Measurements from ENCODE around the gene SMC1B.
"Not testable (repeated sequence)": the region's sequence is repeated elsewhere in the genome, so short reads cannot be mapped to it uniquely, and the experiment has no call there.

SMC1B gene

DNA sequence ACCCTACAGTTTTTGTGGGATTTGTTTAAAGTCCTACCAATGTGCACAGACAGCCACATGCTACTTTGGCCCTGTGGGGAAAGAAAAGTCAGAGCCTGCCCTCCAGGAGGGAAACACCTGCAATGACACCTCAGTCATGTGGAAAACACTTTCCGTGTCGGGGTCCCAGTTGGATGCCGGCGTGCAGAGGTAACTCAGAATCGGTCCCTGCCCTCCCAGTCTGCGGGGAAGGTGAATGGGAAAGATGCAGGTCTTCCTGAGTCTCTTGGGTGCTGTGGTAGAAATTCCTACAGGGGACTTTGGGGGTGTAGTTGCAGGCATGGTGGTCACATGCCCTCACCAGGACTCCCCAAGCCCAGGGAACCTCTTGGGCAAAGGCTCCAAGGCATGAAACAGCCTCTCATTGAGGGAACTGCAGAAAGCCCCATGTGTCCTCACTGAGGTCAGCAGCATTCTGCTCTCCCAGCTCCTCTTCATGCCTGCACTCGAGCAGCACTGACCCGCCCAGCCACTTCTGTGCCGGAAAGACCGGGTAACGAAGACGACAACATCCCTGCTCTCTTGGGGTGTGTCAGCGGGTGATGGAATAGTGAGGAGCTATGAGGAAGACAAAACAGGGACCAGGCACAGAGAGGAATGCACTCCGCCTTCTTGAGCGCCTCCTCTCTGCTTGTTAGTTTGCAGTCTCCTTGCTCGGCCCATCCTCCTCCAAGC, 4.8 kb upstream of the SMC1B start:
- no peak for DNase-seq

DNA sequence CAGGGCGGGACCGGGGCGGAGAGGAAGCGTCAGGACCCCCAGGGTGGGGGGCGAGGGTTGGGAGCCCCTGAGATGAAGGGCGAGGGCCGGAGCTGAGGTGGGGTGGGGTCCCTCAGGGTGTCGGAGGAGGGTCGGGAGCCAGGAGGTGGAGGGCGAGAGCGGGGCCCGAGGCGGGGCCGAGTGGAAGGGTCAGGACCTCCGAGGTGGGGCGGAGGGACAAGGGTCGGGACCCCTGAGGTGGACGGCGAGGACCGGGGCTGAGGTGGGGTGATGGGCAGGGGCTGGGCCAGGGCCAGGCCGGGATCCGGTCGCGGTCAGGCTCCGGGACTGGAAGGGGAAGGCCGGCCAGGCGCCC, 409 bp downstream of the SMC1B start:
- no peak for DNase-seq

DNA sequence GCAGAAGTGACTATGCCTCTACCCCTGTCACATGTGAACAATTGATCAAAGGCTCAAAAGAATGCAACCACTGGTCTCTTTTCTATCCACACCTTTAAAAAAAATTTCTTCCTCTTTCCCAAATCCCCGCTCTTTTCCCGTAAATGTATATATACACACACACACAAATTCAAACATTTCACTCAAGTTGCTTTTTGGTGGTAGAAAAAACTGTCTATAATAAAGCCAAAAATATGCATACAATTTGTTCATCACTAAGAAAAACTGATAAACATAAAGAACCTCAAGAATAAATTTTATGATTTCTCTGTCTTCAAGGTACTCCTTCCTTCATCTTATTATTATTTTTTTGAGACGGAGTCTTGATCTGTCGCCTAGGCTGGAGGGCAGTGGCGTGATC, 5.6 kb downstream of the SMC1B start:
- no peak for DNase-seq

DNA sequence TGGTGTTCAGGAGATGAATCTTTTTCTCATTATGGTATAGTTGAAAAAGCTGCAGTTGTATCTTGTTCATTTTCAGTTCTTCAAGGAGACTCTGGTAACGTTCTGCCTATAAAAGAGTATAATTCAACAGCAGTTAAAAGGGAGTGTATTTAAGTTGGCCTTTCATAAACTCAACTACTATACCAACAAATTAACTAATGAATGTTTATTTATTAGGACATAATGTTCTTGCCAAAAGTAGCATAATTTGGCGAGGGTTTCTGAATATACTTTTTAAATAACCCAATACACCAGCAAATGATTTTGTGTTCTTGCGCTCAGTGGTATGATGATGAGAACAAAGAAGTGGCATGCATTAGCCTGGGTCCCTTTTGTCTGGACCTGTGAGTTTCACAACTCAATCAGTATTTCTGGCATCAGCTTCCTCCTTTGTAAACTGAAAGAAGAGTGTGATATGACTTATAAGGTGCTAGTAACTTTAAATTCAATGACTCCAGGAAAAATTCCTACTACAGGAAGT, 10.9 kb downstream of the SMC1B start:
- no peak for DNase-seq

DNA sequence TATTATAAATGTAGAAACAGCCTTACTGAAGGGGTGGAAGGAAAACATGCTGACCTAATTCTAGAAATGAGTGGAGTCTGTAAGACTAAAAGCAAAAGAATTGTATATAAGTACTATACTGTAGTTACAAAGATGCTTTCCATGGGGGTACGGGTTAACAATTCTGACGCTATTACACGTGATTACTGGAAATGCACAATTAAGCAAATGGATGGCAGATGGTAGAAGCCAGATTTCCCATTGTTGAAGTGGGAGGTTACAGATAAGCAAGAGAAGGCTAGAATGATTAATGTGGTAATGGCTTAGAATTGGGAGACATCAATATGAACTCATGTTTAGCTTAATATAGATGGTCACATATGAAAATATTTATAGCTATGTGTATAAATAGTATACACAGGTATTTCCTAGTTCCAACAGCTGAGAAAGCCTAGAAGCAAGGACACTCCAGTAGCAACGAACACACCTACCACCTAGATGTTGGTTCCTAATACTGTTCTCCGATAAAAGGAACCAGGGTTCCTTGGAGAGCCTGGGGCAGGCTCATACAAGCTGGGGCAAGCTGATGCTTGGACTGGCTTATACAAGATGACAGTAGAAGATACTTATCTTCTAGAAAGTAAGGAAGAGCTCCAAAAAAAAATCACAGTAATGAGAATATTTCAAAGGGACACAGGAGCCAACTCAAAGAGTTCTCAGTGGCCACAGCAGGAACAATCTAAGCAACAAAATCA, 13.5 kb downstream of the SMC1B start:
- peak; percentile 64 for DNase-seq

DNA sequence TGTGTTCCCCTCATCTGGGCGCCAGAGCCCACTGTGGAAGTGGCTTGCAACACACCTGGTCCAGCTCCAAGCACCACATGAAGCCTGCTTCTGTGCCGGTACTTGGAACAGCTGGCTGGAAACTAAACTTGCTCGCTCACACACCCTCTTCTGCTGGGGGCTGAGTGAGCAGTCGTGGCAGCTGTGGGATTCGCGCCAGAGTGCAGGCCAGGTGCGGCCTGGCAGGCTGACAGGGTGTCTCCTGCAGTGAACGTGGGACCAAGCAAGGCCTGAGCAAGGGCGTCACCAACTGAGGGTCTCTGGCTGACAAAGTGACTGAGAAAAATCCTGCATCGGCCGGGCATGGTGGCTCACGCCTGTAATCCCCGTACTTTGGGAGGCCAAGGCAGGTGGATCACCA, 15.2 kb downstream of the SMC1B start:
- no peak for DNase-seq

DNA sequence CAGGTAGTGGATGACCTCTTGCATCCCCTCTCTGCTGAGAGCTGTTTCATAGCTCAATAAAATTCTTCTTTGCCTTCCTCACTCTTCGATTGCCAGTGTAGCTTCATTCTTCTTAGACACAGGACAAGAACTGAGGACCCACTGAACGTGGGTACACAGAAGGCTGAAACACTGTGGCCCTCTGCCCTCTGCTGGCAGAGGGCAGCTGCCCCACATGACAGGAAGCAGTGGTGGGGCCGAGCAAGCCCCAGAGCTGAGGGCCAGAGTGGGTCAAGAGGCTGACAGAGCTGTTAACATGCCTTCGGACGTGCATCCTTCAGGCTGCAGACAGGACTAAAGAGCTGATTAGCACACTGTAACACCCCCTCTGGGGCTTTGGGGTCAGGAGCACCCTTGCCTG, 15.6 kb downstream of the SMC1B start:
- no peak for DNase-seq

DNA sequence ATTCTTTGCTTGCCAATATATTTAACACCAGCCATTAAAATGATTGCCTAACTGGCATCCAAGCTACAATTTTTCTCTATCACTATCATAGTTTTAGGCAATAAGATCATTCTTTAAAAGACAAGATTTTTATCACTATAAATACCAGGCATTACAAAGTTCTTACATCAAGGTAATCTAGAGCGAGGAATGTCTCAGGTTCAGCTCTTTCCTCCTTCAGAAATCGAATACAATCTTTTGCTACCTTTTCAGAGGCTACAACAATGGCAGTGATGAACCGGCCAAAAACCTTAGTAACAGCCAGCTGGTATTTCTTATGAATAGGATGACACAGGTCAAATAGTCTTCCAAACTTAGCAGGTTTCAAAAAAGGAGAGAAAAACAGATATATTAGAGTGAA, 23.9 kb downstream of the SMC1B start:
- no peak for DNase-seq

DNA sequence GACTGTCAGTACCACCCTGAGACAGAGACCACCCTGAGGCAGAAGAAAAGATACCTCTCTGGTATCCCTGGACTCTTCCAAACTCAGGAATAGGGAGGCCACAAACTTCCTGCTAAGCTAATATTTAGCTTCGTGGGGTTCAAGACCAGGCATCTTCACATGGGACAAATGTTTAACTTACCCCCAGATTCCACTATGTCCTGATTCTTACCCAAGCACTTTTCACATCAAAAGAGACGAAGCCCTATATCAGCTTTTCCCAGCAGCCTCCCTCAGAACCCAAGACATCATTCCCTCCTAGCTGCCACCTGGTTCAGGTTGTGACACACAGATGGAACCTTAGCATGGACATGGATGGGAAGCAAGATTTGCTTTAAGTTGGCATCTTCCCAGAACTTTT, 32.1 kb downstream of the SMC1B start:
- no peak for DNase-seq

DNA sequence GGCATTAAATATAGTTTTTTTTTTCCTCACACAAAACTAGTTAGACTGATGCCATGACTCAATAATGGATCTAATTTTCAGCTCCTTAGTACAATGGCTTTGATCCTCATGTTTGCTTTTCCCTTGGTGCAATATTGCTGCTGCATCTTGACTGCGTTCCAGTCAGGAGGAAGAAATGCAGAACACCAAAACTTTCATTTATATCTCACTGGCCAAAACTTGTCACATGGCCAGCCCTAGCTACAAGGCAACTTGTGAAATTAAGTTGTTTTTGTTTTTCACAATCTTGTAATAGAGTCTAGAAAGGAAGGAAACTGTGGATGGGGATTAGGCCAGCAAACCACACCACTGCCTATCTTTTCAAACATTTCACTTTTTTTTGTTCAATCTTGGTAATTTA, 36.7 kb downstream of the SMC1B start:
- DNase-seq = no peak

DNA sequence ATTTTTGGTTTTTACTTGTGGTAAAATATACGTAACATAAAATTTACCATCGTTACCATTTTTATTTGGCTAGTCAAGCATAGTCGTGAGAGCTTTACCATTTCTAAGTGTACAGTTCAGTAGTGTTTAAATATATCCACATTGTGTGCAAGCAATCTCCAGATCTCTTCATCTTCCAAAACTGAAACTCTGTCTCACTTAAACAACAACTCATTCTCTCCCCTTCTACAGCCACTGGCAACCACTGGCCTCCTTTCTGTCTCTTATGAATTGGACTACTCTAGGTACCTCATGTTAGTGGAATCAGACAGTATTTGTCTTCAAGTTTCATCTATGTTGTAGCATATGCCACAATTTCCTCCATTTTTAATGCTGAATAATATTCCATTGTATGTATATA, 37.4 kb downstream of the SMC1B start:
- DNase-seq = no peak

DNA sequence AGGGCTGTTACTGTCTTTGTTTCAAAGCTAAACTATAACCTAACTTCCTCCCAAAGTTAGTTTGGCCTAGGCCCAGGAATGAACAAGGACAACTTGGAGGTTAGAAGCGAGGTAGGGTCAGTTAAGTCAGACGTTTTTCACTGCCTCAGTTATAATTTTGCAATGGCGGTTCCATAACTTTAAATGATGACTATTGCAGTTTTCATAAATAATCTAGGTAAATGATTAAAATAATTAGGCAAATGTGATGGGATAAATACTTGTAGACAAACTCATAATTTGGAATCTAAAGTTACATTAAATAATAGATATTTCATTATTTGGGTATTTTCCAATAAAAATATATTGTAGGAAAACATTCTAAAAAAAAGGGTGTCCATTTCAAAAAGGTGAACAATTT, 39.8 kb downstream of the SMC1B start:
- not testable (repeated sequence) for DNase-seq

DNA sequence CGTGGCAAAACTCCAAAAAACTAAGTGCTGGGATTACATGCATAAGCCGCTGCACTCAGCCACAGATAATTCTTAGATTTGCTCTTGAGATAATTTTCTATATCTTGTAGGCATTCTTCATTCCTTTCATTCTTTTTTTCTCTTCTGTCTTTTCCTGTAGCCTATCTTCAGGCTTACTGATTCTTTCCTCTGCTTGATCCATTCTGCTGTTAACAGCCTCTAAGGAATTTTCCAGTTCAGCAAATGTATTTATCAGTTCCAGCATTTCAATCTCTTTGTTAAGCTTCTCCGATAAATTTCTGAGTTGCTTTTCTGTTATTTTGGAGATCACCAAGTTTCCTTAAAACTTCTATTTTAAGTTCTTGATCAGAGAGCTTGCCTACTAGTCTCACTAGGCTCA, 46.7 kb downstream of the SMC1B start:
- DNase-seq = no peak

DNA sequence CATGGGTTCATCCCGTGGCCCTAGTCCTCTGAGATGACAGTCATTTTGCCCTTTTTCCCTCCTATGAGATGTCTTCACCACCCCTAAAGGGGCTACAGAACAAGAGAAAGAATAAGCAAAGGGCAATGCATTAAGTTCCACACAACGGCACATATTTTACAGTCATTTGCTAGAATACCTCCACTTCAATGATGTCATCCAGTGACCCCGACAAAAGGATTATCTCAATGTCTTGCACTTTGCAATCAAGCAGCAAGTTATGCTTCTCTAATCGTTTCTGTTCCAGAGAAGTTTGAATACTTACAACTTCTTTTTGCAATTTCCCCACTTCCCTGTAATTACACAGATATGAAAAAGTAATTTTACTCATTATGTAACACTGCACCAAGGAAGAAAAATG, 53.8 kb downstream of the SMC1B start:
- no peak for DNase-seq

DNA sequence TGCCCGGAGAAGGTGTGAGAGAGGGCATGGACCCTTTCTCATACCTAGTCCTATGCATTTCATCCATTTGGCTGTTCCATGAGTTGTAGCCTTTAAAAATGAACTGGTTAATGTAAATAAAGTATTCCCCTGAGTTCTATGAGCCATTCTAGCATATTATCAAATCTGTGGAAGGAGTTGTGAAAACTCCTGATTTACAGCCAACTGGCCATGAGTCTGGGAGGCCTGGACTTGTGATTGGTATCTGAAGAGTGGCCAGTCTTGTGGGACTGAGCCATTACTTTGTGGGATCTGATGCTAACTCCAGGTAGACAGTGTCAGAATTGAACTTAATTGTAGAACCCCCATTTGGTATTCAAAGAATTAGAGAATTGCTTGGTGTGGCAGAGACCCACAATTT, 55.3 kb downstream of the SMC1B start:
- no peak for DNase-seq

DNA sequence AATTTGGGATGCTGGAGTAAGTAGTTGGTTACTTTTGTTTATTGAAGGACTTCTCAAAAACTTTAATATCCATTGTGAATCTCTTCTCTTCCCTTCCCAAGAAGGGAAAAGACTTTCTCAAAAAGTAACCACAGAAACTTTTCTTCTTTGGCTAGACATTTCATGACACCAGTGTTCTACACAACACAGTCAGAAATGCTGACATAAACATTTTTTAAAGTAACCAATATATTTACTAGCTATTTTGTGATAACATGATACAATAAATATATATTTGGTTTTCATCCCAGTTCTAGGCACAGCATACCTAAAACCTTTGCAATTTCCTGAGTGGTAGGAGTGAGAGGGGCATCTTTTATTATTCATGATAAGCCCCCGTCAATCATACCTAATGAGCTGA, 55.9 kb downstream of the SMC1B start:
- no peak for DNase-seq

DNA sequence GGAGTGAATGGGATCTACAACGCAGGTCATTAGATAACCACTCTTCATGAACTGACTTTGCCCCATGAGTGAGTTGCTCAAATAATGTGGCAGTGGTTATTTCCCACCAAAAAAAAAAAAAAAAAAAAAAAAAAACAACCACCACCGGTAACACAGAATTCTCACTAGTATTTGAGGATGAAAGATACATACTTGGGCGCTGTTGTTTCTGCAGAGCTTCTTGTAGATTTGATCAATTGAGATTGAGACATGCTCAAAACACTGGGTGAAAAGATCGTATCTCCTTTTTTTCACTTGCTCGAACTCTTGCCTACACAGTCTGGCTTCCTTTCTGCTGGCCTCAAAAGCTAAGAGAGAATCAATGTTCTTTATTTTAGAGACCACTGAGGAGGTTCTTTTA, 59.6 kb downstream of the SMC1B start:
- no peak for DNase-seq

DNA sequence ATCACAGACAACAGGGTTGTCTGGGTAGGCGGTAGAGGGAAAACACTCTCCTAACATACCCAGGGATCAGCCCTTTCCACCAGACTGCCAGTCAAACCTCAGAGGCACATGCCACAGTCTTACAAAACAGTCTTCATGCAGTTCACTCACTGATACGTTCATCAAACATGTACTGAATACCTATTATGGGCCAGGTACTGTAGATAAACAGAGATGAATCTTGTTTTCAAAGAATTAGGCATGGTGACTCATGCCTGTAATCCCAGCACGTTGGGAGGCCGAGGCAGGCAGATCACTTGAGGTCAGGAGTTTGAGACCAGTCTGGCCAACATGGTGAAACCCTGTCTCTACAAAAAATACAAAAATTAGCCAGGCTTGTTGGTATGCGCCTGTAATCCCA, 60.6 kb downstream of the SMC1B start:
- DNase-seq = not testable (repeated sequence)

DNA sequence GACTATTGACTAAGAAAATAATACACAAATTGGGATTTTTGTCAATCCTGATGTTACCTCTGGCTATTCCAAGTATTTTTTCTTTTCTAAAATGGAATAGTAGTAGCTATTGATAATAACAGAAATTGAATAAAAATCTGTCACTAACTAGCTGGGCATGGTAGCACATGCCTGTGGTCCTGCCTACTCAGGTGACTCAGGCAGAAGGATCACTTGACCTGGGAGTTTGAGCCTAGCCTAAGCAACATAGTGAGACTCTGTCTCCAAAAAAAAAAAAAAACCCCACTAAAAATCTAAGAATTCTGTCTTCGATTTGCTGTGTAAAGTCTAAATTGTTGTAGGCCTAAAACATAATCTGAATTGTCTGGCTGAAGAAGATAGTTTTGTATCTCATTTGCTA, 61.4 kb downstream of the SMC1B start:
- DNase-seq = no peak

DNA sequence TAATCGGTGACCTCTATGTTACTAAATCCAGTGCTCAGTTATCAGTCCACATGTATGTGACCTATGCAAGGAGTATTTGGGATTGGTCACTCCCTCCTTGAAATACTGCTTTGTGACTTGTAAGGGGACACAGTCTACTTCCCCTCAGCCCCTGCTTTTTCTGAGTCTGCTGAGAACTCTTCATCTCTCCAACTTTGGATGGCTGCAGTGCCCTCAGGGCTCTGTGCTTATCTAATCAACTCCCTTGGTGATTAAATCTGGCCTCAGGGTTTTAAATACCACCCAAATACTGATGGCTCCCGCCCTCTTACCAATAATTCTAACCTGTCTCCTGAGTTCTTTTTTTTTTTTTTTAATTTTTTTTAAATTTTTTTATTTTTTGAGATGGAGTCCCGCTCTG, 63.5 kb downstream of the SMC1B start:
- no peak for DNase-seq

DNA sequence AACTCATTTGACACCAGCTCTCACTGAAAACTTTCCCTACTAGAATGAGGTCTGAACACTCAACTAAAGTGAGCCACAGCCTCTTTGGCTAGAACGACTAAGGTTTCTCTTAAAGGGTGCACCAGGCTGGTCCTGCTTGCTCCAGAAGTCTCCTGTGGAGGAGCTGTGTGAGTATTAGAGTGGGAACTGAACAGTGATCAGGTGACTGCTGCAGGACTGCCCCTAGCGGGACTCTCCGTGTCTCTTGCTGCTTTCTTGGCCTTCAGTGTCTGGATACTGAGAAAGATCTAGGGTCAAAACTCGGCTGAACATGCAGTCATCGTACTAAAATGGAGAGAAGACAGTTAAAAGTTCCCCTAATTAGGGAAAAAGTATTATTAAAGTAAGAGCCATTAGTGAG, 69.1 kb downstream of the SMC1B start:
- DNase-seq = no peak

DNA sequence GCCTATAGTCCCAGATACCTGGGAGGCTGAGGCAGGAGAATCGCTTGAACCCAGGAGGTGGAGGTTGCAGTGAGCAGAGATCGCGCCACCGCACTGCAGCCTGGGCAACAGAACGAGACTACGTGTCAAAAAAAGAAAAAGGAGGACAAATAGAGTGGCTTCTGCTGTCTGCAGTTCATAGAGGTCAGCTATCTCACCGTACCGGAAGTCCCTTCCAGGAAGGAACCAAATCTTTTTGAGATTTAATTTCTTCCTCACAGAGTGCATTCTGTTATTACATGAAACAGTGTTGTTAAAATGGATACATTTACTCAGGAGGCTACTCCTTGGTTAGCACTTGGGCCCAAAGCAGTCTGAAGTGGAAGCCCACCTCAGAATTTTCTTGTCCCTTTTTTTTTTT, 70.3 kb downstream of the SMC1B start:
- DNase-seq = no peak

DNA sequence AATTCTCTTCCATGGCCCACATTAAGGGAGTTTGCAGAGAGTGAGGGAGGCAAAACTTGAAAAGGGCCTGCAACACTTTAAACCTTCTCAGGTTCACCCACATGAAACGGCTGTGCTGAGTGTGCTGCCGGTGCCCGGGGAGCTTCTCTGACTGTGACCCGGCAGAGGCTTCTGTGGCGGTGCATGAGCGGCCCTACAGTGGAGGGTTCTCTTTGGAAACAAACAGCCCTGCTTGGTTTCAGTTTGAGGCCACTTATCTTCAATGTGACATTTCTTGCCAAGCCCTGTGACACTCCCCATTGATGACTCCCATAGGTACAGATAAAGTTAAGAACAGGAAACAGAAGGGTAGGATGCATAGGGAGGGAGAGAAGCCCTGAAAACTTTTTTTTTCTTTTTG, 71.9 kb downstream of the SMC1B start:
- DNase-seq = no peak

DNA sequence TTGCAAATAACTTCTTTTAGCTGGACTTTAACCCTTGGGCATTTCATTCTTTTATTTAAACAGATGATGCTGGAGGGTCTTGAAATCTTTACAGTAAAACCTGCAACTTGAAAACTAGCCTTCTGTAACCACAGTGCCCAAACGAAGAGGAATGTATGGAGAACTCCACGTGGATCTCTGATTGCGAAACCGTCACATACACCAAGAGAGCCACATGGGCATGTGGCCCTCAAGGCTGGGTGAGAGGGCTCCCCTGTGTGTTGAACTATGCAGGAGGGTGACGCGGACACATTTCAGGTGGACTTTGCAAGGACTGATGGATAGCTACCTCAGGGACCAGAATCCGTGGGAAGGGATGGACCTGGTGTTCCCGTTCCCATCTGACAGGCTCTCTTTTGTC, 73.1 kb downstream of the SMC1B start:
- no peak for DNase-seq

DNA sequence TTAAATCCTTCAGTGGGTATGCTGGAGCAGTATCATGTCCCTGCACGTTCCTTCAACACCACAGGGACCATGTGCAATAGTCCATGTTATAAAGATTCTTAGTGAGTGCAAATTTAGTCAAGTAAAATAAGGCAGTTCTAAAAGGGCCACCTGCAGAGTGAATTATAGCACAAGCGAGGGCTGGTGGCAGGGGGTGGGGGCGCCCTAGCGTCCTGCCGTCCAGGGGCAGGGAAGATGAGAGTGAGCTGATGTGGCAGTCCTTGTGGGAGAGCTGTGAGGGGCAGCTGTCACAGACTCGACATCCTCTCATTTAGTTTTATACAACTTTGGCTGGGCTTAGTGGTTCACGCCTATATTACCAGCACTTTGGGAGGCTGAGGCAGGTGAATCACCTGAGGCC, 74.6 kb downstream of the SMC1B start:
- no peak for DNase-seq
